Dedifferentiated amniotic fluid mesenchymal stem cell (primary cell): ENCODE measurements around the gene GRIN3A.
"Not testable (repeated sequence)": the region's sequence is repeated elsewhere in the genome, so short reads cannot be mapped to it uniquely, and the experiment has no call there.

ENCODE experiments used
- DNase-seq: peaks from one replicate; pipeline ENCODE4 v3.0.0-alpha.2; 2016; ENCODE audit errors: extremely low spot score

The GRIN3A gene

GRCh38 chr9:101738566-101739183 is at the start of gene GRIN3A:
Gene GRIN3A (minus strand): TSS chr9:101738647. CDS start chr9:101737979, 668 bp downstream.
- no peak for DNase-seq

DNA sequence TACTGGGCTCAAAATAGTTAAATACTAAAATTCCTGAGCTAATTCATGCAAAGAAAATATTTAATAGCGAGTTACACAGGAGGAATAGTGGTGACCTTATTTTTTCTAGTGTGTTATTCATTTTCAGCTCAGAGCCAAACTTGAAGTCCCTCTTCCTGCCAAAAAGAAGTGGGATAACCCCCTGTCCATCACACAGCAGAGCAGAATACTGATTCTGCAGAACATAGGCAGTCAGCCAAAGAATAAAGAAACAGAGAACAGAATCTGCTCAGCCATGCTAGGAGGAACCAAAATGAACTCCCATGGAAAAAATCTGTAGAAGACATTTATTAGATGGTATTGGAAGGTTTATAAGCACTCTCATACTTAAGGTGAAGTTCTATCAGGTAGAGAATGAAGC is 49.4 kb upstream of the GRIN3A start:
- no peak for DNase-seq

- no peak for DNase-seq
Observed at GRCh38 chr9:101778332-101778731, 39.9 kb upstream of the GRIN3A start.

GRCh38 chr9:101764472-101764871 is 26.0 kb upstream of the GRIN3A start:
- no peak for DNase-seq

GRCh38 chr9:101758304-101758930 is 20.0 kb upstream of the GRIN3A start:
- no peak for DNase-seq

DNA sequence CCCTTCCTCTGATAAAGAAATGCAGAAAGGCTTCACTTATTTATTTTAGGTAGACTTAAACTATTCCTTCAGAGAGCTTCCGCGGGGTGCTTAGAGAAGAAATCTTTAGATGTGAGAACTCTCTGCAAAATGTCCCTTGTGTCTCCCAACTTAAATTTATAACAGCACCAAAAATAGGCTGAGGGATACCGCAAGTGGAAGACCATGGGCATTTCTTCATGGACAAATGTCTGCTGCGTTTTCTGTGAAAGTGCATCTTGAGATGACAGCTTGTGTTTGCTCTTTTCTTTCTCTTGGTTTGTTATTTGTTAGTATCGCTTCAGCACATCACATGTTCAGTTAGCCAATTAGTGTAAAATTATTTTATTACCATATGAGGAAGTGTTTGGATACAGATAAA is 15.3 kb upstream of the GRIN3A start:
- DNase-seq, result no peak

GRCh38 chr9:101751895-101752294 is 13.4 kb upstream of the GRIN3A start:
- no peak for DNase-seq

DNA sequence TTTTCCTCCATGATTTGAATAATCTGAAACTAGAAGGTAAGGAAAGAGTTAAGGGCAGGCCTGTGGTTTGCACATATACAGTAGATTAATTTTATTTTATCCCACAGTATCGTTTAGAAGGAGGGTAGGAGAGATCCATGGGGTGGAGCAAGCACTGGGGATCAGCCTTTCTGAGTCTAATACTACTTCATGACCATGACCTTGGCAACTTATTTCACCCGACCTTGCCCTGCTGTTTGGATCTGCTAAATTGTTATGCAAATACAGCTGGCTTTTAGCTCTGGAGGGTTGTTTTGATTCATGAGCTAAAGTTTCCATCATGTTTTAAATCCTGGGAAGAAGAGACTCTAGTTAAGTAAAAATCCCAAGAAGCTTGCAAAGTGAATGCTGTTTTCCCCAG is 864 bp upstream of the GRIN3A start:
- no peak for DNase-seq

DNA sequence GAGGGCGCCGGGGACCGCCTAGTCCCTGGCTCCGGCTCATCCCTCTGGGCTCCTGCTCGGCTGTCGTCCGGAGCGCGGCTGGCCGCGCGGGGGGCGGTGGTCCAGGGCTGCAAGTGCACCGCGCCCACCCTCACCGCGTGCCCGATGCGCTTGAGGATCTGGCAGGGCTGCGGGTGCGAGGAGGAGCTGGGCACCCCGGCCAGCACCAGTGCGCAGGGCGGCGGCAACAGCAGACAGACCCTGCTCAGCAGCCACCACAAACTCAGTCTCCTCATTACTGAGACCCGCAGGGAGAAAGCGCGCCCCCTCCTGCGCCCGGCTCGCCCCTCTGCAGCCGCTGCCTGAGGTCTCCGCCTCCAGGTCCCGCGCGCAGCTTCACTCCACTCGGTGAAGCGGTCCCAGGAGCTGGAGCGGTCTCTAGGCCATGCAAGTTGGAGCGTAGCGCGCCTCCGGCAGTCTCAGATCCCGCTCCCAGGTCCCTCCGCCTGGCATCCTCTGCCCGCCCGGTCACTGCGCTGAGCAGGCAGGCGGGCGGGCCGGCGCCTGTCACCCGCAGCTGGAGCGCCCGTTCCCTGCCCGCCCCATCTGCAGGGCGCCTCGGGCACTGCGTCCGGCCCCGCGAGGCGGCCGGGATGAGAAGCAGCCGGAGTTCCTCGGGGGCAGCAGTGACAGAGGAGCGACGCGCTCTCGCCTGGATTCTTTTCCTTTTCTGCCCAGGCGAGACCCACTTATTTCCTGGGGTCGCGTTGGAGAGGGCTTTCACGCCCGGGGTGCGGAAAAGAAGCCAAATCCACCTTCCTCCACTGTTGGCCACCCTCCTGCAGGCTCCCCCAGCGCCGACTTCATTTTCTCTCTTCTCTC is 512 bp downstream of the GRIN3A start:
- no peak for DNase-seq

DNA sequence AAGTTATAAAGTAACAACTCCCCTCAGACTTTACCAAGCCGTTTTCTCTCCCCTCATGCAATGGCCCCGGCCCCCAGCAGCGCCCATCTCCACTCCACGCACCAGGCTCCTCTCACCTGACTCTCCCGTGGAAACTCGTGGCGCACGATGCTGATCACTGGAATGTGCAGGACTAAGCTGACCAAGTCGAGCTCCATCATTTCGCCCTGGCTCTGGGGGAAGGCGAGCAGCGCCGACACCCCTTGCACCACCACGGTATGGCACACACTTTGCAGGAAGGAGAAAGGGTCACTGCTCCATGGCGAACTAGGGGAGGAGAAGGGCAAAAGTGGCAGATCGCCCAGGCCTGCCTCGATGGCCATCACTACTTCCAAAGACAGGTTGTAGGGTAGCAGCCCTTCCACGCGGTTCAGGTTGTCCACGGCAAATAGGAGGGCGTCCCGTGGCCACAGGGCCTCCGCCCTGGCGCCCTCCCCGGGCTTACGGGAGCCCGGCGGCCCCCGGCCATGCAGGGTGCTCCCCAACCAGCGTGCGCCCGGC is 1.2 kb downstream of the GRIN3A start:
- no peak for DNase-seq

GRCh38 chr9:101736717-101737116 is 1.7 kb downstream of the GRIN3A start:
- no peak for DNase-seq

- DNase-seq, result no peak
Observed at GRCh38 chr9:101731429-101731828, 7.0 kb downstream of the GRIN3A start.

DNA sequence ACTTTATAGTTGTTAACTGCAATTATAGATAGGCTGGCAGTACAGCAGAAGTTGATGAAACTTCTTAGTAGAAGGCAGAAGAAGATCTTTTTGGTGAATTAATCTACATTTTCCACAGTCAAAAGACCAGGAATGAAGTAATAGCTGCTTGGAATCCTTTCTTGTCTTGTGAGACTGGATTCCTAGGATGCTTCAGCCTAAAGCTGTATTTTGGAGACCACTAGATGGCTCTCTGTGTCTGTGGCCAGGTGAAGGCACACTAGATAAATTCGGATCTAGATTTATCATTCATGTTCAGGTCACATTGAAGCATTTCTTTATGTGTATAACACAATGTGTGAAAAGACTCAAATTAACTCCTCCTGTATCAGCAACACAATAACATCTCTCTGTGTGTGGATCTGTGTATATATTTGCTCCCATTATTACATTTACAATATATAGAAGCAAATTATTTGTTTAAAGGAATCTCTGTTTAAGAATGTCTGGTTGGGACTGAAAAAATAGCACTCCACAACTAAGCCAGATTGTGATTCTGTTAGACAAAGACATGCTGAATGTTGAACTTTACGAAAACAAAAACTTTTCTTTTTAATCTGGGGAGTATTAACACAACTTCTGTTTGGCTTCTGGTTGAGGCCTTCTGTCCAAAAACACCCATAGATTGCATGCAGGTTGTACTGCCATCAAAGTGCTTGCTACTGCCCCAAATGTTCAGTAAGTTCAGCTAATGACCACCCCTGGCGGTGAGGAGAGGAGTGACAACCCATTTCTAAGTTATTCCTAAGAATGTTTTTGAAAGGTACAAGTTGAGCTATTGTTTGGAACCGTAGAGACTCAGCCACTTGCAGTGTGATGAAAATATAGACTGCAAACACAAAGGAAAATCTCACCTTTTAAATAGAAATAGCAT is 10.6 kb downstream of the GRIN3A start:
- DNase-seq, result no peak

GRCh38 chr9:101724271-101724670 is 14.2 kb downstream of the GRIN3A start:
- DNase-seq, result not testable (repeated sequence)

DNA sequence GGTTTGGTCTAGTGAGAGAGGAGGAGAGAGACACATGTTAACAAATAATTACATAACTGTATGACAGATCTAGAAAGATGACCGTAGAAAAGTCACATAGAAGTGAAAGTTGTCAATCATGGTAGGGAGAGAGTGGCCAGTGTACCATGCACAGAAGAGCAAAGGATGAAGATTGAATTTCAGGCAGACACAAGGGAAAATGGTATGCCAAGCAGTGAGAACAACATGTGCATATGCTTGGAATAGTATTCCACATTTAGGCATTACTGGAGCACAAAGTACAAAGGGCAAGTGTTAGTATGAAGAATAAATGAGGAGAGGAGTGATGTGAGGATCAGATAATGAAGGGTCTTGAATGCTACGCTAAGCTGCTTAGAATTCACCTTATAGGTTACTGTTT is 20.3 kb downstream of the GRIN3A start:
- DNase-seq, result no peak

DNA sequence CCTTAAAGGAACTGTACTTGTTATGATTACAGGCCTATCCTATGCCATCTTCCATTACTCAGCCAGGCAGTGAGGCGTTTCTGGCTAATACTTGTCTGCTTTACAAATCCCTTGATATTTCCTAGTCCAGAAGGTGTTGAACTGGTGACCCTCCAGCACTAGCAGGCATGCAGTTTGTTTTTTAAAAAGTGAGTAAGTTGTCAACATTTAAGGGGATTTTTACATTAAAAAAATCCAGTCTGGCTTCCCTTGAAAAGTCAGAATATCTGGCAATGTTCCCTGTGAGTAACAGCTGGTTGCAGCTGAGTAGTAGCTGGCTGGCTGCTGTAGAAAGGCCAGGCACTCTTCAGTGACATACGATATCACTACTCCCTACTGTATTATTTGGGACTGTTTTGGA is 21.8 kb downstream of the GRIN3A start:
- DNase-seq, result no peak

DNA sequence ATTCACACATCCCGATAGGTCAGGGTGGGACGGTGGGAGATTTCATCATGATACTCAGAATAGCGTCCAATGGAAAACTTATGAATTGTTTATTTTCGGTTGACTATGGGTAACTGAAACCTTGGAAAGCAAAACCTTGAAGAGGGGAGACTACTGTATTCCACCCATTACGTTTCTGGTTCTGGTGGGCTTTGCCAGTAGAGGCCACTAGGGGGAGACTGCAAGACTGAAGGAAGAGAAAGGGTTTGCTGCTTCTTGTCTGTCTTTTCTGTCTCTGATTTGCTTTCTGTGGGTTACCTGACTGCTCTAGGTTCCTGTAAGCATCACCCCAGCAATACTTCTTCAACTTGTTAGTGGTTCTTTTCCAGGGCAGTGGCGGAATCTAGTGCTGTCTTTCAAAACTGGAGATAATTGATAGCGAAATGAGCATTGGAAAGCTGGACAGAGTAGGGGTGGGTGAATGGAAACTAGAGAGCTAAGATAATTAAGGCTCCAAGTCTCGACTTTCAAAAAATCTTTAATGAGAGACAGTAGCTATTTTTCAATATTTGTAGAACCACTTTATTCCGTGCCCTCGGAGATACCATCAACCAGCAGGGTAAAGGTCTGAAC is 27.0 kb downstream of the GRIN3A start:
- no peak for DNase-seq

DNA sequence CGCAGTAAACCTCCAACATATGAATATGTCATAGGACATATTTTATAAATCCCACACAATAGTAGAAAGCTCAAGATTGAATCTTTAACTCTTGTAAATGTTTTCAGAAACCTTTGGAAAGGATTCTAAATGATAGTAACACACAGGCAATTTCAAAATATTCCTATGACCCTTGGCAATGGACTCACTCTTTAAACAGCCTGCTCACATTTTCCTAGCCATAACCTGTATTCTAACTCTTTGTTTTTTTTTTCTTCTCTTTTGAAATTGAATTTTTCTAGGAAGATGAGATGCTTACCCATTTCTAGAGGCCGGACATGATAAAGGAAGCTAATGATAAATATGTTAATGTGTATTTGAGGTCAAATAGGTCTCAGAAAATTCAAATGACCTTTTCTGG is 29.6 kb downstream of the GRIN3A start:
- DNase-seq, result no peak

- DNase-seq, result no peak
Observed at GRCh38 chr9:101707721-101708120, 30.7 kb downstream of the GRIN3A start.

DNA sequence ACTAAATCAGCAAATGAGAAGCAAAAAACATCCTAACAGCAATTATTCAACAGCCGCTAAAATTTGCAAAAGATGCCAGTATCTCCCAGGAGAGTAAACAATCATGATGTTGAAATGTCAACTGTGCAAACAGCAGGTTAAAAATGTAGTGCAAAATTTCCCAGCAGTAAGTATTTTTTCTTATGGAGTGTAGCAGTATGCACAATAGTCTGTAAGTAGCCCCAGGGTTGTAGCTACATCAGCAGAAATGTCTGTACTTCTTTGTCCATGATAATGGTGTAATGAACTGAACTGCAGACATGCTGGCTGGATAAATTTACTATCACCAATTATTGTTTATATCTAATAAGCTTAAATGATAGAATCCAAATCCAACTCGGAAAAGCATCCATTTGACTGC is 31.4 kb downstream of the GRIN3A start:
- no peak for DNase-seq

- DNase-seq, result no peak
Observed at GRCh38 chr9:101706261-101706798, 32.1 kb downstream of the GRIN3A start.
